MM.1S (cell line): Measurements from ENCODE around the gene KCNB1.

Experiments used
- EZH2 ChIP-seq: fragments of 300-600 bp; sonication (generic); optimal IDR thresholded peaks from 2 replicates; pipeline ENCODE3; 2017; ENCODE audit warnings: low read depth, mild to moderate bottlenecking, antibody characterized with exemption, low read length, mixed read lengths
- EZH2phosphoT487 ChIP-seq: fragments of 300-600 bp; sonication (generic); IDR thresholded peaks from 2 replicates; pipeline ENCODE4 v1.6.1; 2018; ENCODE audit warnings: antibody characterized with exemption, low read length
- TF ChIP-seq, protein P1 (sequence below): fragments of 300-600 bp; sonication (generic); IDR thresholded peaks from 2 replicates; pipeline ENCODE4 v1.5.1; 2016; ENCODE audit warnings: antibody characterized with exemption, low read length, mixed read lengths

DNA sequence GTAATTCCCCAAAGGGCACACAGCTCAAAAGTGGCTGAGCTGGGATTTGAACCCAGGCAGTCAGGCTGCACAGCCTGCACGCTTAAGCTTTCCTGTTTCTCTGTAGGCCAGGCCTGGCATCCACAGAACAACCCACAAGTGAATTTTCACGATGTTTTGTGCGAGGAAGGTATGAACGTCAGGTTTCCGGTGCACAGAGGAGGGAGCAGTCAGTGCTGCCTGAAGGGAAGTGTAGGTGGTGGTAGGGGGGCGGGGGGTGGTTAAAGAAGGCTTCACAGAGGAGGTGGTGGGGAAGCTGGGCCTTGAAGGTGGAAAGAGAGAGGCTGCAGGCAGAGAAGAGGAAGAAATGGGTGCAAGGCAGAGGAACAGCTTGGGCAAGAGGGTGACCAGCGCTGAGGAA is 14.1 kb downstream of the KCNB1 start:
- TF ChIP-seq, protein P1, sequence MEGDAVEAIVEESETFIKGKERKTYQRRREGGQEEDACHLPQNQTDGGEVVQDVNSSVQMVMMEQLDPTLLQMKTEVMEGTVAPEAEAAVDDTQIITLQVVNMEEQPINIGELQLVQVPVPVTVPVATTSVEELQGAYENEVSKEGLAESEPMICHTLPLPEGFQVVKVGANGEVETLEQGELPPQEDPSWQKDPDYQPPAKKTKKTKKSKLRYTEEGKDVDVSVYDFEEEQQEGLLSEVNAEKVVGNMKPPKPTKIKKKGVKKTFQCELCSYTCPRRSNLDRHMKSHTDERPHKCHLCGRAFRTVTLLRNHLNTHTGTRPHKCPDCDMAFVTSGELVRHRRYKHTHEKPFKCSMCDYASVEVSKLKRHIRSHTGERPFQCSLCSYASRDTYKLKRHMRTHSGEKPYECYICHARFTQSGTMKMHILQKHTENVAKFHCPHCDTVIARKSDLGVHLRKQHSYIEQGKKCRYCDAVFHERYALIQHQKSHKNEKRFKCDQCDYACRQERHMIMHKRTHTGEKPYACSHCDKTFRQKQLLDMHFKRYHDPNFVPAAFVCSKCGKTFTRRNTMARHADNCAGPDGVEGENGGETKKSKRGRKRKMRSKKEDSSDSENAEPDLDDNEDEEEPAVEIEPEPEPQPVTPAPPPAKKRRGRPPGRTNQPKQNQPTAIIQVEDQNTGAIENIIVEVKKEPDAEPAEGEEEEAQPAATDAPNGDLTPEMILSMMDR, result no peak
- TF ChIP-seq EZH2 (no peak), EZH2phosphoT487 (no peak)
